Tibial nerve (tissue), 4 donors: ENCODE results near the gene LTBP1.

Source experiments
- CTCF ChIP-seq, 5 experiments: fragments of 200-600 bp in 3 of 5; fragments of 450-650 bp in 2 of 5; sonication (generic) in 3 of 5; IDR thresholded peaks; one replicate each; pipeline ENCODE4 v1.5.1; 2016 to 2019; ENCODE audit warnings: antibody characterized with exemption in 5 of 5, mild to moderate bottlenecking in 3 of 5, moderate library complexity in 2 of 5
- EP300 ChIP-seq, 2 donors: sonication (generic); formaldehyde crosslinking; IDR thresholded peaks; one replicate each; pipeline ENCODE4 v1.6.1; 2017; ENCODE audit warnings: antibody characterized with exemption in 2 of 2, mild to moderate bottlenecking in 1 of 2
- POLR2A ChIP-seq, 2 donors: fragments of 450-650 bp; IDR thresholded peaks; one replicate each; pipeline ENCODE4 v1.6.1; 2017; ENCODE audit warnings: antibody characterized with exemption in 2 of 2, mild to moderate bottlenecking in 2 of 2, moderate library complexity in 2 of 2

DNA sequence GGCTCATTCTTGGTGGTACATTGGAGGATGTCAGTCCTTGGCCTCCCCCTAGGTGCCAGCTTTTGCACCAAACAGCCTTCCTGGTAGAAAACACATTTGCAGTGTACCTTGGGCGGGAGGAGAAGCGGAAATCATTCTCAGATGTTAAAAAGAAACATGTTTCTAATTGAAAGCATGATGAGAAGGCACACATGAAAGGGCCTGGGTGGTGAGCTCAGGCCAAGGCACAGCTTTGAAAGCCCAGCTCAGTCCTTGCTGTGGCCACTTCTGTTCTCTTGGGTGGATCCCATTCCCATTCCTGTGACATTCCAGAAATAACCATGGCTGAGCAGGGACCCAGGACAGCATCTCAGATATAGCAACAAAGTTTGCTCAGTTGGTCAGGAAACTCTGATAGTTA, 71.5 kb downstream of the LTBP1 start:
- TF ChIP-seq CTCF (IDR thresholded peaks at IDR 0.05) (peak in 1 of 5 experiments; percentile 6), EP300 (IDR thresholded peaks at IDR 0.05) (no peak), POLR2A (IDR thresholded peaks at IDR 0.05) (no peak)
